HG02981 (cell line): Measurements from ENCODE around the gene RPH3AL.

Source experiments
- ATAC-seq: cut with Tn5 transposase; IDR thresholded peaks from one replicate; pipeline ENCODE4 v1.9.1; 2021; ENCODE audit warnings: mild to moderate bottlenecking, moderate library complexity; ENCODE audit not compliant: unreplicated experiment

RPH3AL gene

GRCh38 chr17:266219-266618 is 86.4 kb downstream of the RPH3AL start:
- no peak for ATAC-seq

GRCh38 chr17:265718-266117 is 86.9 kb downstream of the RPH3AL start:
- ATAC-seq = no peak

- no peak for ATAC-seq
These were observed 88.8 kb downstream of the RPH3AL start for GRCh38 chr17:263773-264172.

- ATAC-seq = no peak
These were observed 89.3 kb downstream of the RPH3AL start for GRCh38 chr17:263271-263670.

- ATAC-seq = no peak
These were observed 91.0 kb downstream of the RPH3AL start for GRCh38 chr17:261635-262034.

- ATAC-seq = no peak
These were observed 91.7 kb downstream of the RPH3AL start for GRCh38 chr17:260944-261343.

GRCh38 chr17:260031-260791 is 92.4 kb downstream of the RPH3AL start:
- no peak for ATAC-seq

- ATAC-seq = no peak
These were observed 93.1 kb downstream of the RPH3AL start for GRCh38 chr17:259341-259976.

GRCh38 chr17:258906-259305 is 93.7 kb downstream of the RPH3AL start:
- no peak for ATAC-seq

GRCh38 chr17:258045-258734 is 94.4 kb downstream of the RPH3AL start:
- ATAC-seq = no peak

- ATAC-seq = no peak
These were observed 99.3 kb downstream of the RPH3AL start for GRCh38 chr17:253091-253846.

- ATAC-seq = no peak
These were observed 100.2 kb downstream of the RPH3AL start for GRCh38 chr17:252456-252855.

GRCh38 chr17:251531-251930 is 101.1 kb downstream of the RPH3AL start:
- no peak for ATAC-seq

- ATAC-seq = no peak
These were observed 101.9 kb downstream of the RPH3AL start for GRCh38 chr17:250487-251300.

- ATAC-seq = no peak
These were observed 103.2 kb downstream of the RPH3AL start for GRCh38 chr17:249236-249993.

GRCh38 chr17:248337-249235 is 104.0 kb downstream of the RPH3AL start:
- ATAC-seq = no peak

GRCh38 chr17:247767-248166 is 104.8 kb downstream of the RPH3AL start:
- no peak for ATAC-seq

- ATAC-seq = no peak
These were observed 105.7 kb downstream of the RPH3AL start for GRCh38 chr17:246851-247421.
